ENCODE data around the gene ANO8.

The ANO8 gene

DNA sequence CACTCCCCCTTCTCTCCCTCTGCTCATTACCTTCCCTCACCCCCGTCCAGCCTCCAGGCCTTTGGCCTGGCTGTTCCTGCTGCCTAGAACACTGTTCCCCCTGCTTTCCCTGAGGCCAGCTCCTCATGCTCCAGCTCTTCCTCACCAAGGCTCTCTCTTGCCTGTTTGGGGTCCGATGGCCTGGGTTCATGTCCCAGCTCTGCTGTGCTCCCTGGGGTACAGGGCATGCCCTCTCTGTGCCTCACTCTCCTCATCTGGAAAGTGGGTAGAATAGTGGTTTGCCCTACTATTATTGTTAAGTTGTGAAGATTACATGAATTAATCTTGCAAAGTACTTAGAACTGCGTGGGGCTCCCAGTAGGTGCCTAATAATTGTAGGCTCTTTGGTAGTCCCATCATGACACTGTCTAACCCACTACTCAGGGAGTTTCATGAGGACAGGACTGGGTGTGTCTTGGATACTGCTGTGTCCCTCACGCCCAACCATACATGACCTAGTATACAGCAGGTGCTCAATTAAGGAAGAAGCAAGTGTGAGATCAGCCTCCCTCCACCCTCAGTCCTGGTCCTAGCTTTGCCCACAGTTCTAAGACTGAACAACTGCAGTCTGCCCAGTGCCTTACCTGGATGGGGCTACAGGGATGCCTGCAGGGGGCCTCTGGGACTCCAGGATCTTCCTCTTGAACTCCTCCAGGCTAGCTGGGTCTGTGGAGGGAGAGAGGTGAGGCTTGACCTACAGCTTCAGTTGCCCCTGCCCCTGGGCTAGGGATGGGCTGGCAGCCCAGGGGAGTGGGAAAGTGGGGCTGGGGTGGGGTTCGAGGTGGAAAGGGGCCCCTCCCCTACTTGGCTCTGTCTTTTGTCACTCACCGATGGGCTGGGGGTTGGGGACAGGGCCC is 25.5 kb upstream of the ANO8 start:
- Histone ChIP-seq H3K4me2 (ENCODE audit: low read length) (no peak overlapping the region), H3K4me1 (ENCODE audit: control insufficient read depth, insufficient read depth, low read length) (peaks cover 7% of the 10 kb centered on the region), H3K9ac (ENCODE audit: low read depth, low read length) (no peak overlapping the region), H3K27me3 (ENCODE audit: control insufficient read depth, insufficient read depth, low read length) (peaks cover 8% of the 10 kb centered on the region), H3K4me3 (ENCODE audit: low read length) (no peak overlapping the region), H3K36me3 (ENCODE audit: insufficient read depth, low read length) (no peaks in the 10 kb centered on the region), H3K9me3 (replicated peaks; ENCODE audit: low read length) (no peaks in the 10 kb centered on the region)

- Histone ChIP-seq H3K27me3 (ENCODE audit: control insufficient read depth, insufficient read depth, low read length) (peaks cover 12% of the 10 kb centered on the region), H3K36me3 (ENCODE audit: insufficient read depth, low read length) (no peaks in the 10 kb centered on the region), H3K9ac (ENCODE audit: low read depth, low read length) (no peak overlapping the region), H3K4me1 (ENCODE audit: control insufficient read depth, insufficient read depth, low read length) (peaks cover 7% of the 10 kb centered on the region), H3K4me2 (ENCODE audit: low read length) (peak overlapping the region; percentile 22), H3K9me3 (replicated peaks; ENCODE audit: low read length) (no peaks in the 10 kb centered on the region), H3K4me3 (ENCODE audit: low read length) (no peak overlapping the region)
These were observed 23.7 kb upstream of the ANO8 start for GRCh38 chr19:17358395-17358794.

DNA sequence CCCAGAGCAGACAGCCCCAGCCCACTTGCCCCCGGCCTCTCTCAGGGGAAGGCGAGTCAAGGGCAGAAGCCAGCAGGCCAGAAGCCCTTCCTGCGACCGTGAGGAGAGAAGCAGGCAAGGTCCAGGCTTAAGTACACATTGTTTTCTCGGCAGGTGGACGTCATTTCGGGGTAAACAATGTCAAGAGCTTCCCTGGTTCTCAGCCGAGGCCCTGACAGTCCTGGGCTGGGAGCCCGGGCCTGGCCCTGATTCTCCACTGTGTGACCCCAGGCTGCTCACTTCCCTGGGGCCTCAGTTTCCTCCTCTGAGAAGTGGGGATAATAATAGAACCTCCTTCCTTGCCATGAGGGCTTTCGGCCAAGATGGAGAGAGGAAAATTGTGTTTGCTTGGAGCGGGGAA is 23.1 kb upstream of the ANO8 start:
- H3K4me3 ChIP-seq (ENCODE audit: low read length): no peak overlapping the region
- no peaks in the 10 kb centered on the region for H3K9me3 ChIP-seq (replicated peaks; ENCODE audit: low read length)
- peaks cover 7% of the 10 kb centered on the region for H3K4me1 ChIP-seq (ENCODE audit: control insufficient read depth, insufficient read depth, low read length)
- peaks cover 15% of the 10 kb centered on the region for H3K27me3 ChIP-seq (ENCODE audit: control insufficient read depth, insufficient read depth, low read length)
- H3K9ac ChIP-seq (ENCODE audit: low read depth, low read length): no peak overlapping the region
- H3K36me3 ChIP-seq (ENCODE audit: insufficient read depth, low read length): no peaks in the 10 kb centered on the region
- H3K4me2 ChIP-seq (ENCODE audit: low read length): no peak overlapping the region

DNA sequence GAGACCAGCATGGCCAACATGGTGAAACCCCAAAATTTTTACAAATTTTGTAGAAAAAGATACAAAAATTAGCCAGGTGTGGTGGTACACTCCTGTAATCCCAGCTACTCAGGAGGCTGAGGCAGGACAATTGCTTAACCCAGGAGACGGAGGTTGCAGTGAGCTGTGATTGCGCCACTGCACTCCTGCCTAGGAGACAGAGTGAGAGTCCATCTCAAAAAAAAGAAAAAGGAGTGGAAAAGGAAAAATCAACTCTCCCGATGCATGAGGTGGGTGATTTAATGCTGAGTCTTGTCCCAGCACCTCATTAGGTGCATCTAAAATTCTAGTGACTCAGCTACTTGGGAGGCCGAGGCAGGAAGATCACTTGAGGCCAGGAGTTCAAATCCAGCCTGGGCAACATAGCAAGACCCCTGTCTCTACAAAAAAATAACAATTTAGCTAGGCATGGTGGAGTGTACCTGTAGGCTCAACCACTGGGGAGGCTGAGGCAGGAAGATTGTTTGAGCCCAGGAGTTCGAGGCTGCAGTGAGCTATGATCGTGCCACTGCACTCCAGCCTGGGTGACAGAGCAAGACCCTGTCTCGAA is 22.5 kb upstream of the ANO8 start:
- Histone ChIP-seq H3K4me1 (ENCODE audit: control insufficient read depth, insufficient read depth, low read length) (peaks cover 7% of the 10 kb centered on the region), H3K27me3 (ENCODE audit: control insufficient read depth, insufficient read depth, low read length) (peaks cover 9% of the 10 kb centered on the region), H3K4me3 (ENCODE audit: low read length) (no peak overlapping the region), H3K9ac (ENCODE audit: low read depth, low read length) (no peak overlapping the region), H3K9me3 (replicated peaks; ENCODE audit: low read length) (no peaks in the 10 kb centered on the region), H3K4me2 (ENCODE audit: low read length) (no peak overlapping the region), H3K36me3 (ENCODE audit: insufficient read depth, low read length) (no peaks in the 10 kb centered on the region)

- Histone ChIP-seq H3K36me3 (ENCODE audit: insufficient read depth, low read length) (no peaks in the 10 kb centered on the region), H3K4me2 (ENCODE audit: low read length) (no peak overlapping the region), H3K4me3 (ENCODE audit: low read length) (no peak overlapping the region), H3K9ac (ENCODE audit: low read depth, low read length) (no peak overlapping the region), H3K4me1 (ENCODE audit: control insufficient read depth, insufficient read depth, low read length) (peaks cover 9% of the 10 kb centered on the region), H3K27me3 (ENCODE audit: control insufficient read depth, insufficient read depth, low read length) (peaks cover 20% of the 10 kb centered on the region), H3K9me3 (replicated peaks; ENCODE audit: low read length) (no peaks in the 10 kb centered on the region)
These were observed 18.7 kb upstream of the ANO8 start for GRCh38 chr19:17353386-17353785.

- H3K4me2 ChIP-seq (ENCODE audit: low read length): no peak overlapping the region
- no peaks in the 10 kb centered on the region for H3K9me3 ChIP-seq (replicated peaks; ENCODE audit: low read length)
- H3K4me3 ChIP-seq (ENCODE audit: low read length): no peak overlapping the region
- no peak overlapping the region for H3K9ac ChIP-seq (ENCODE audit: low read depth, low read length)
- peaks cover 5% of the 10 kb centered on the region for H3K4me1 ChIP-seq (ENCODE audit: control insufficient read depth, insufficient read depth, low read length)
- peaks cover 20% of the 10 kb centered on the region for H3K27me3 ChIP-seq (ENCODE audit: control insufficient read depth, insufficient read depth, low read length)
- H3K36me3 ChIP-seq (ENCODE audit: insufficient read depth, low read length): no peaks in the 10 kb centered on the region
These were observed 18.1 kb upstream of the ANO8 start for GRCh38 chr19:17352608-17353280.

DNA sequence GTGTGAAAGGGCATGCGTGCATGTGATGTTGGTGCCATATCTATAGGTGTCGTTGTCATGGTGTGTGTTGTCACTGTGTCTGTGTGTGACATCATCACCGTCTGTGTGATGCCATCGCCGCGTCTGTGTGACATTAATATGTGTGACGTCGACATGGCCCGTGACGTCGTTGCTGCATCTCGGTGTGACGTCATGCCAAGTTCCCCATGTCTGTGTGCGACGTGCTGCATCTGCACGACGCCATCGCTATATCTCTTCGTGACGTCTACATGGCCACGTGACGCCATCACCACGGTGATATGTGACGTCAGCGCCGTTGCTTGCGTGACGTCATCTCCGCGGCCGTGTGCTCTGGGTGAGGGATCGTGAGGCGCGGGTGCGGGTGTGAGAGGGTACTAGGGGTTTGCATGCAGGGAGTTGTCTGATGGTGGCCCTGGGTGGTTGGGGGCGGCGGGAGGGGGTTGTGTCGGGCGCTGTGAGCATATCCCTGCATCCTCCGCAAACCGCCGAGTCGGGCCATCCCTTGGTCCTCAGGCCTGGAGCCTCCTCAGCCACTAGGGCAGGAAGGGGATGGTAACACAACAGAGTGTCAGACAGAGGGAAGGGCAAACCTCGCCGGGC is 17.3 kb upstream of the ANO8 start:
- H3K36me3 ChIP-seq (ENCODE audit: insufficient read depth, low read length): no peaks in the 10 kb centered on the region
- H3K27me3 ChIP-seq (ENCODE audit: control insufficient read depth, insufficient read depth, low read length): peaks cover 20% of the 10 kb centered on the region
- H3K4me2 ChIP-seq (ENCODE audit: low read length): no peak overlapping the region
- no peak overlapping the region for H3K4me3 ChIP-seq (ENCODE audit: low read length)
- no peaks in the 10 kb centered on the region for H3K9me3 ChIP-seq (replicated peaks; ENCODE audit: low read length)
- H3K9ac ChIP-seq (ENCODE audit: low read depth, low read length): no peak overlapping the region
- peaks cover 5% of the 10 kb centered on the region for H3K4me1 ChIP-seq (ENCODE audit: control insufficient read depth, insufficient read depth, low read length)

- H3K9me3 ChIP-seq (replicated peaks; ENCODE audit: low read length): no peaks in the 10 kb centered on the region
- peak overlapping the region; percentile 64 for H3K4me3 ChIP-seq (ENCODE audit: low read length)
- peaks cover 5% of the 10 kb centered on the region for H3K4me1 ChIP-seq (ENCODE audit: control insufficient read depth, insufficient read depth, low read length)
- H3K27me3 ChIP-seq (ENCODE audit: control insufficient read depth, insufficient read depth, low read length): peaks cover 20% of the 10 kb centered on the region
- H3K36me3 ChIP-seq (ENCODE audit: insufficient read depth, low read length): no peaks in the 10 kb centered on the region
- H3K4me2 ChIP-seq (ENCODE audit: low read length): peak overlapping the region; percentile 74
- peak overlapping the region; percentile 20 for H3K9ac ChIP-seq (ENCODE audit: low read depth, low read length)
These were observed 14.0 kb upstream of the ANO8 start for GRCh38 chr19:17348700-17349099.

GRCh38 chr19:17347877-17348276 is 13.2 kb upstream of the ANO8 start:
- no peak overlapping the region for H3K4me3 ChIP-seq (ENCODE audit: low read length)
- H3K4me1 ChIP-seq (ENCODE audit: control insufficient read depth, insufficient read depth, low read length): peaks cover 5% of the 10 kb centered on the region
- H3K9me3 ChIP-seq (replicated peaks; ENCODE audit: low read length): no peaks in the 10 kb centered on the region
- no peaks in the 10 kb centered on the region for H3K36me3 ChIP-seq (ENCODE audit: insufficient read depth, low read length)
- H3K9ac ChIP-seq (ENCODE audit: low read depth, low read length): no peak overlapping the region
- H3K27me3 ChIP-seq (ENCODE audit: control insufficient read depth, insufficient read depth, low read length): peaks cover 12% of the 10 kb centered on the region
- no peak overlapping the region for H3K4me2 ChIP-seq (ENCODE audit: low read length)

DNA sequence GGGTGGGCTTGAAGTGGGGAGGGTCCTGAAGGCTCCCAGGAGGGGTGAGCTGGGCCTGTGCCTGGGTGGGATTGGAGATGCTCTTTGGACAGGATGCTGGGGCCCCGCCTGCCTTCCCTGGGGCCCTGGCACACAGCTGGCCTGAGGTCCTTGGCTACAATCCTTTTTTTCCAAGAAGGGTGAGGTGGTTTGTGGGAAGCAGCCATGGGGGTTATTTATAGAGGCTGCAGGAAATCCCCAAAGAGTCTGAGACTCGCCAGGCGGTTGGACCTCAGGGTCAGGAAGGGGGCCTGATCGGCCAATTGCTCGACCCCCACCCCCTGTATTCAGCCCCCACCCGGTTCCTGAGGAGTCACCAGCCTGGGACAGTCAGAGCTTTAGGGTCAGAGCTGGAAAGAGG is 12.7 kb upstream of the ANO8 start:
- Histone ChIP-seq H3K4me1 (ENCODE audit: control insufficient read depth, insufficient read depth, low read length) (peaks cover 5% of the 10 kb centered on the region), H3K4me3 (ENCODE audit: low read length) (no peak overlapping the region), H3K4me2 (ENCODE audit: low read length) (no peak overlapping the region), H3K27me3 (ENCODE audit: control insufficient read depth, insufficient read depth, low read length) (peaks cover 12% of the 10 kb centered on the region), H3K36me3 (ENCODE audit: insufficient read depth, low read length) (no peaks in the 10 kb centered on the region), H3K9ac (ENCODE audit: low read depth, low read length) (no peak overlapping the region), H3K9me3 (replicated peaks; ENCODE audit: low read length) (no peaks in the 10 kb centered on the region)

GRCh38 chr19:17346109-17346671 is 11.5 kb upstream of the ANO8 start:
- no peak overlapping the region for H3K4me3 ChIP-seq (ENCODE audit: low read length)
- H3K4me2 ChIP-seq (ENCODE audit: low read length): peak overlapping the region; percentile 31
- H3K9me3 ChIP-seq (replicated peaks; ENCODE audit: low read length): no peaks in the 10 kb centered on the region
- peaks cover 5% of the 10 kb centered on the region for H3K4me1 ChIP-seq (ENCODE audit: control insufficient read depth, insufficient read depth, low read length)
- H3K9ac ChIP-seq (ENCODE audit: low read depth, low read length): no peak overlapping the region
- peaks cover 12% of the 10 kb centered on the region for H3K27me3 ChIP-seq (ENCODE audit: control insufficient read depth, insufficient read depth, low read length)
- peaks cover 5% of the 10 kb centered on the region for H3K36me3 ChIP-seq (ENCODE audit: insufficient read depth, low read length)
